ENCODE results near the gene TMEM63C.

Gene TMEM63C, protein sequence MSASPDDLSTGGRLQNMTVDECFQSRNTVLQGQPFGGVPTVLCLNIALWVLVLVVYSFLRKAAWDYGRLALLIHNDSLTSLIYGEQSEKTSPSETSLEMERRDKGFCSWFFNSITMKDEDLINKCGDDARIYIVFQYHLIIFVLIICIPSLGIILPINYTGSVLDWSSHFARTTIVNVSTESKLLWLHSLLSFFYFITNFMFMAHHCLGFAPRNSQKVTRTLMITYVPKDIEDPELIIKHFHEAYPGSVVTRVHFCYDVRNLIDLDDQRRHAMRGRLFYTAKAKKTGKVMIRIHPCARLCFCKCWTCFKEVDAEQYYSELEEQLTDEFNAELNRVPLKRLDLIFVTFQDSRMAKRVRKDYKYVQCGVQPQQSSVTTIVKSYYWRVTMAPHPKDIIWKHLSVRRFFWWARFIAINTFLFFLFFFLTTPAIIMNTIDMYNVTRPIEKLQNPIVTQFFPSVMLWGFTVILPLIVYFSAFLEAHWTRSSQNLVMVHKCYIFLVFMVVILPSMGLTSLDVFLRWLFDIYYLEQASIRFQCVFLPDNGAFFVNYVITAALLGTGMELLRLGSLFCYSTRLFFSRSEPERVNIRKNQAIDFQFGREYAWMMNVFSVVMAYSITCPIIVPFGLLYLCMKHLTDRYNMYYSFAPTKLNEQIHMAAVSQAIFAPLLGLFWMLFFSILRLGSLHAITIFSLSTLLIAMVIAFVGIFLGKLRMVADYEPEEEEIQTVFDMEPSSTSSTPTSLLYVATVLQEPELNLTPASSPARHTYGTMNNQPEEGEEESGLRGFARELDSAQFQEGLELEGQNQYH

DNA sequence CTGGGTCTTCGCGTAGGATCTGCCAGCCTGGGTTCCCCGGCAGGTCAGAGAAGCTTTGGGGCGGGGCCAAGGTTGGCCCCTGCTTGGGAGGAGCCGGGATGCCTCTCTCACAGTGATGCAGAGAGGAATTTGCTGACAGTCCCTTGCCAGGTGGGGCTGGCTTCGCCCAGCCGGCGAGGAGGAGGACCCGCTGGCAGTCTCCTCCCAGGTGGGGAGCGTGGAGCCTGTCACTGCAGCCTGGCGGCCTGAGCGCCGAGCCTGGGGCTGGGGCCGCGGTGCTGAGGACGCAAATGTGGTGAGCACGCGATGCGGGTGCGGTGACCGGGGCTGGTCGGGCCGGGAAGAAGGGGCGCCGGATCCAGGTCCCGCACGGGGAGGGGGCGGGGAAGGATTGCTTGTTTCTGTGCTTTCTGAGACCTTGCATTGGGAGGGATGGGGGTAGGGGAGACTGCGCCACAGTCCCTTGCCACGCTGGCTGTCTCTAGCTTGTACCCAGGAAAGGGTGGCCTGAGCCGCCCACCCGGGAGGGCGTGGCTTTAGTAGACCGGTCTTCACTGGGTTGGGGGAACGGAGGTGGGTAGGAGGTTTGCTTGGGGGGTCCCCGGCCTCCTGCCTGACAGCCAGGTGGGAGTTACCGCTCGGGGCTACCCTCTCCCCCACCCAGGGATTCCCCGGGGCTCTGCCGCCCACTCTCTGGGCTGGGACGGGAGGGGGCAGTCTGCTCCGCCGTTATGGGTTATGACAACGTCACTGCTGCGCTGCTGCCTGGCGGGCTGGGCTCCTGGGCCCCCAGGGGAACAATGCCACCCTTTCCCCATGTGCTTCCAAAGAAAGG, at the start of gene TMEM63C:
Gene TMEM63C, plus strand, starts transcription at position 196 of the 835 bp plus-strand sequence. CDS start 37,016 bp downstream, outside the sequence.
- no peak for DNase-seq (ENCODE audit: low read depth, low spot score)

DNA sequence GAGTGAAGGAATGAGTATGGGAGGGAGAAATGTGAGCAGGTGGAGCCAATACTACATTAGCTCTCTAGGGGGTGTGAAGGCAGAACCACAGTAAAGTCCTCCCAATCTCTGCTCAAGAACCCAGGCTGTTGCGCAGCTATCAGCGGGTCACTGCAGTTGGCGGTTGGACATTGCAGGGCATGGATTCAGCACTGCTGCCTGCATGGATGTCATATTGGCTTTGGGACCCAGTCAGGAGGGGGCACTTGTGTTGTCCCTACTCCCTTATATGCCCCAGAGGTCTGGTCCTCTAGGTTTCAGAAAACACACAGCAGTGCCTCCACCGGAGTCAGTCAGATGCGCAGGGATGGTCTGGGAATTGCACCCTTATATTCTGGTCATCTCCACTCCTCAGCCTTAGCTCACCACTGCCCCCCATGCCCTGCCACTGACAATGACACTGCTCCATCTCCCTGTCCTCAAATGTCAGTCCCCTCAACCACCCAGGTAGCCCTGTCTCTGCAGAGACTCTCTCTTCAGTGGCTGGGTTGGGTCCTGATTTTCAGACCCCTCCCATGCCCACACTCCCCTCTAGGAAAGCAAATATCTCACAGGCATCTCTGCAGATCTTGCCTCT, 49.6 kb upstream of the TMEM63C start:
- no peak for DNase-seq (ENCODE audit: low read depth, low spot score)

DNA sequence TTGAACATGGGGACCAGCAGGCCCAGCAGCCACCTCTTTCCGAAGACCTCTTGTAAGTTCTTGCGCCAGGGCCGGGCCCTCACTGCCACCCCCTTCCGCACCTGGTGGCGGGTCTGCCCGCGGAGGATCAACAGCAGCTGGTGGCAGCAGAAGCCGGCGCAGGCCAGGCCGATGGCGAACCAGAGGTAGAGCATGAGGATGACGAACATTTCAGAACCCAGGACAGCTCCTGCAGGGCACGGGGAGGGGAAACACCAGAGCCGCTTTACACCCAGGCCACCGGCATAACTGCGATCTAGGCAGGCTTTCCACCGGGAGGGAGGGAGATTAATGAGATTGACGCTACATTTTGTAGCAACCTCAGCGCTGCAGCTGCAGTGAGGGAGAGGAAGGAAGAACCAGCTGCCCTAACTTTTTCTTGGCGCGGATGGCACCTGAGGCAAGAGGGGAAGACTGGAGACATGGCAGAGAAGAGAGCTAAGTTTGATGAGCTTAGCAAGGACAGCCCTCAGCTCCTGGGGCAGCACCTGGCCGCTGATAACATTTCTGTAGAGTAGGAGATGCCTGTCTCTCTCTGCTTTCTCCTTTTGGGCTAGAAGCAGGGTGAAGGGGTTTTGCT, 47.8 kb upstream of the TMEM63C start:
- DNase-seq (ENCODE audit: low read depth, low spot score): no peak

DNA sequence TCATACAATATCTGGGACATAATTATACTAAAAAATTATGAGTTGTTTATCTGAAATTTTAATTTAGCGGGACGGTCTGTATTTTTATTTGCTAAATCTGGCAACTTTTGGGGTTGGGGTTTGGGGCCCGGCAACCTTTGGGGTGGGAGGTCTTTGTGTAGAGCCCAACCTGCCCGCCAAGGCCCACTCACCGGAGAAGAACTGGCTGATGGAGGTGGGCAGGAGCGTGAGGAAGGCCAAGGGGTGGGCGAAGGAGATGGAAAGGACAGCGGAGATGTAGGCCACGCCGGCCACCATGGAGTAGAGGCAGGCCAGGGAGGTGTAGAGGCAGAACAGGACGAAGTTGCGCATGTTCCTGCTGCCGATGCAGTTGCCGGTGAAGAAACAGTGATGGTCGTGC, 42.6 kb upstream of the TMEM63C start:
- DNase-seq (ENCODE audit: low read depth, low spot score): no peak

DNA sequence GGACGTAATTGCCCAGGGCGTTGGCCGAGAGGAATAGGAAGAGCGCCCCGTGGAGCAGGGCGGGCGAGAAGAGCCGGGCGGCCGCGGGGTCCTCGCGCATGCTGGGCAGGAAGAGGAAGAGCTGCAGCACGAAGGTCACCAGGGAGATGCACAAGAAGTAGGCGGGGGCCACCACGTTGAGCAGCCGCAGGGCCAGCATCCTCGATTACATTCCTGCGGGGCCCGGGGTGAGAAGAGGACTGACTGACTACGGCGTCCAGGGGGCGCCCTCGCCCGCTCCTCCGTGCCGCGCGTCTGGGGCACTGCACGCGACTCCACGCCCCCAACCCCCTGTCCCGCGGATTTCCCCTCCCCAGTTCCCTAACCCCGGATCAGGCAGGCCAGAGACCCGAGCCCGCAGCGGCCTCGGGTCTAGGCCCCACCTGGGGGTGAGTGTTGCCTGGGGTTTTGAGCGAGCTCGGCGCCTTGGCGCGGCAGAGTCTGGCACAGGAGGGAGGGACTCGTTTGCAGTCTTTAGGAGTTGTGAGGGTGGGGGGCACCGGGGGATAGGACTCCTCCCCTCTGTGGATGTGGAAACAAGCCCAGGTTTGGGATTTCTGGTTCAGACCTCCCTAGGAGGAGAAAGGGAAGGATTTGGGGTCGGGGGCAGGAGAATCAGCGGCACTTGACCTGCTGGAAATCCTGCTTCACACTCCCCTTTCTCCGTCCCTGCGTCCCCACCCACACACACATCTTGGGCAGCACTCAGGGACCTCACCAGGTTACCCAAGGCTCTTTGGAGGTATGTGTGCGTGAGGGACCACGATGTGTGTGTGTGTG, 41.8 kb upstream of the TMEM63C start:
- no peak for DNase-seq (ENCODE audit: low read depth, low spot score)

DNA sequence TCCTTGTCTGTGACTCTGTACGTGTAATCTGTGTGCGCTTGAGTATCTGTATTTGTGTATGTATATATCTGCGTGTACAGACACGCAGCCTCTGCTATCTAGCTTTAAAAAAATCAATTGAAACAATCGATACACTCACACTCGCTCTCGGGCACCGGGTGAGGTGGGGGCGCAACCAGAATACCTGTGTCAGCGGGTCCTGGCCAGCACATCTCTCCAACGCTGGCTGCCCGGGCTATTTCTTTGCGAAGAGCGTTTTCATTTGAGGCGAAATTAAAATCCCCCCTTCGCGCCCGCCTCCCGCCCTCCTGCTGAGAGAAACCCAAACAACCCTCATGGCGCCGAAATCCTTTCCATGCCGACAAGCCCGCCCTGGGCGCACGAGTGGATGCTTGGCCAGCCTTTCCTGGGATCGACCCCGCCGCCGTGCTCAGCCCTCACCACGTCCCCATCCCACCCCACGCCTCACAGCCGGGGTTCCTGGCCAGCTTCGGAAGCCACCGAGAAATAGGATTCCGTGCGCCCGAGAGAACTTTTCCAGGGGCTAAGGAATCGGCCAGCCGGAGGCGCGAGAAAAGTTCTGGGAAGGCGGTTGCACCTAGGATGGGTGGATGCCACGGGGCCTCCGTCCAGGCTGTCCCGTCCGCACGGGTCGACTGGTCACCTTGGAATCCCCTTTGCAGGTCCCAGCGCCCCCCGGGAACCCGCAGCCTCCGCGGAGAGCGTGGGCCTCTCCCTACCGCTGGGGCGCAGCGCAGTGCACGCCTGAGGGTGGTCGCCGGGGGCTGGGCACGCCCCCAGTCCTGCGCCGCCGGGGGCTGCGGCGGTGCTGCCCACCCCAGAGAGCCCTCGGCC, 41.0 kb upstream of the TMEM63C start:
- DNase-seq (ENCODE audit: low read depth, low spot score): no peak

DNA sequence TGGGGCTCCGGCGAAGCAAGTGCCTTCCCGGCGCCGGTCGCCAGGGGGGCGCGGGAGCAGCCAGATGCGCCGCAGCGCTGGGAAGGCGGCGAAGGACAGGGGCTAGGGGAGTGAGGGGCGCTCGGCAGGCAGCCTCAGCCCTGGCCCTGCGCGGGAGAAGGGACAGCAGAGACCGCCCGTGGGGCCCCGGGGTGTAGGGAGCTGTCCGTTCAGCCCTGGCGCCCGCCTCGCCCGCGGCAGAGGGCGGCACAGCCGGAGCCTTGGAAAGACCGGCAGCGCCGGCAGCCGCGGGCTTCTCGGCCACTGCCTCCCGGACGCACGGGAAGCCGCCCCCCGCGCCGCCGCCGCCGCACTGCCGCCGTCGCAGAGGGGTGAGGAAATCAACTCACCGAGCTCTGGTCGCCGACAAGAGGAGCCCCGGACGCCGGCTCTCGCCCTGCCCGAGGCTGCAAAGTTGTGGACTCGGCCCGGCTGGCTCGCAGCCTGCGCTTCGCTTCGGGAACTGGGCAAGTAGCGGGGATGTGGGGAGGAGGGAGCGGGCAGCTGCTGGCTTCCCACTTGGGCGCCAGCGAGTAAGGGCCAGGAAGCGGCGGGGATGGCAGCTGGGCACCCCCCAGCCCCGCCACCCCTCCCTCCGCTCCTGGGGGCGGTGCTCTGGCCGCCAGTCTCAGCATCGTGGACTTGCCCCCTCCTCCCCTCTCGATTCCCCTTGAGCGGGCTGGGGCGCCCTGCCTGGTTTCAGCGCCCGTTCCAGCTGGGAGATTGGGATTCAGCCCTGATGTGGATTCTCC, 40.2 kb upstream of the TMEM63C start, which contains the start of gene ZDHHC22:
Gene ZDHHC22, minus strand, starts transcription at position 578 of the 791 bp plus-strand sequence. CDS start 2,053 bp downstream, outside the sequence.
- DNase-seq (ENCODE audit: low read depth, low spot score): no peak

DNA sequence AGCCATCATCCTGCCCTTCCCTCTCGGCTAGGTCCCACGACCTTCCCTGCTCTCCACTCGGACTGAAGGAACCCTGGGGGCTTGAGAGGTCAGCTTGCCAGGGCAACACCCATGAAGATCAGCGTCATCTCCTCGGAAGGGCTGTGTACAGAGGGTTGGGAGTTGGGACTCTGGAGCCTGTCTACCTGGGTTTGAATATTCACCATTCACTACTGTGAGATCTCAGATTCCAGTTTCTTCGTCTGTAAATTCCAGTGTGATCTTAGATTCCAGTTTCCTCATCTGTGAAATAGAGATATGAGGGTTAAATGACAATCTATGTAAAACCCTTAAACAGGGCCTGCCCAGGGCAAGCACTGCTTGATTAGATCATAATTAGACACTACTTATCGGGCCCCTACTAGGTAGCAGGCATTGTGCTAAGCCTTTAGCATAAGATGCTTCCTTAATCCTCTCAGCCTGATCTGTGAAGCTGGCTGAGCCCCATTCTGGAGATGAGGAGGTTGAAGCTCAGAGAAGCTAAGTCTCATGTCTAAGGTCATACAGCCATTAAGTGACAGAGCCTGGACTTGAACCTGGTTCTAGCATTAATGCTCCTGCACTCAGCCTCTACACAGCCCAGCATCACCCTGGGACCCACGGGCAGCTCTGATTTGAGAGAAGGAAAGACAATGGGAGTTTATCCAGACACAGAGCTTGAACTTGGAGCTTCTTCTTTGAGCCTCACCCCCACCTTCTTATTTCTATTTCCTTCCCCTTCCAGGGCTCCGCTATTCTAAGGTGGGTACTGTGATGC, 39.4 kb upstream of the TMEM63C start:
- DNase-seq (ENCODE audit: low read depth, low spot score): no peak

DNA sequence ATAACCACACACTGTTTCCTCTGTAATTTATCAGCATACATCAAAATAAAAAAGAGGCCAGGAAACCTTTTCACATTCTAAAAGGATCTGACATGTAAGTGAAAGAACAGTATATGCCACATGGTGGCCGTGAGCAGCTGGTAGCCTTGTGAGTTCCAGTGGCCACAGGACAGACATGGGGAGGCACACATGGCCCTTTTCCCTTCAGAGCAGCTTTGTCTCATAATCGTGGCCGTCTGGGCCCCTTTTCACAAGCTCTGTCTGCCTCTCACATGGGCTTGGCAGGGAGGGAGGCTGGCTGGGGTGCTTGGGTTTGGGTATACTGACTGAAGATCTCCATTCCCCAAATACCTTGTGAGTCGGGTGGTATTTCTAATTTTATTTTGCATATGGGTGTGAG, 38.5 kb upstream of the TMEM63C start:
- DNase-seq (ENCODE audit: low read depth, low spot score): no peak

DNA sequence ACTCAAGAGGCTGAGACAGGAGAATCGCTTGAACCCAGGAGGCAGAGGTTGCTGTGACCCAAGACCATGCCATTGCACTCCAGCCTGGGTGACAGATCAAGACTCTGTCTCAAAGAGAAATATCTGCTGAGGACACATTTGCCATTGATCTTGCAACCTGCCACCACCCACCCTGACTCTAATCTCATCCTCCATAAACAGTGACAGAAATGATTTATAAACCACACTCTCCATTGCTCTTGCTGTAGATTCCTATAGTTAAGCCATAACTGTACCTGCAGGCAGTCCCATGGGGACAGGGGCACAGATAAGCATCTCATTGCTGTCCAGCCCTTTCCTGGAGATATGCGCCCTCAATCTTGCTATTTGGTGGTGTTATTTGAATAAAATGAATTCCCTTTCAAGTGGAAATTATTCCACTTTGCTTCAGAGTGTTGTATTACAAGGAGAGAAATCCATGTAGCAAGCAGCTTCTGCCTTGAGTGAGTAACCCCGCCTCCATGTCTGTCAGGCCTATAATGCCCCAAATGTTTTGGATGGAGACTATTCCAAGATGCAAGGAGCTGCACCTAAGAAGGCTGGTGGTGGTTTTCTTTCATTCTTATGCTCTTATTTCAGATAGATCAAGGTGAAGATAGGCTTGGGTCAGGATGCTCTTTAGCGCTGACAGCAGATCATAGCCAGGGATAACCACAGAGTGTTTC, 37.0 kb upstream of the TMEM63C start:
- no peak for DNase-seq (ENCODE audit: low read depth, low spot score)

DNA sequence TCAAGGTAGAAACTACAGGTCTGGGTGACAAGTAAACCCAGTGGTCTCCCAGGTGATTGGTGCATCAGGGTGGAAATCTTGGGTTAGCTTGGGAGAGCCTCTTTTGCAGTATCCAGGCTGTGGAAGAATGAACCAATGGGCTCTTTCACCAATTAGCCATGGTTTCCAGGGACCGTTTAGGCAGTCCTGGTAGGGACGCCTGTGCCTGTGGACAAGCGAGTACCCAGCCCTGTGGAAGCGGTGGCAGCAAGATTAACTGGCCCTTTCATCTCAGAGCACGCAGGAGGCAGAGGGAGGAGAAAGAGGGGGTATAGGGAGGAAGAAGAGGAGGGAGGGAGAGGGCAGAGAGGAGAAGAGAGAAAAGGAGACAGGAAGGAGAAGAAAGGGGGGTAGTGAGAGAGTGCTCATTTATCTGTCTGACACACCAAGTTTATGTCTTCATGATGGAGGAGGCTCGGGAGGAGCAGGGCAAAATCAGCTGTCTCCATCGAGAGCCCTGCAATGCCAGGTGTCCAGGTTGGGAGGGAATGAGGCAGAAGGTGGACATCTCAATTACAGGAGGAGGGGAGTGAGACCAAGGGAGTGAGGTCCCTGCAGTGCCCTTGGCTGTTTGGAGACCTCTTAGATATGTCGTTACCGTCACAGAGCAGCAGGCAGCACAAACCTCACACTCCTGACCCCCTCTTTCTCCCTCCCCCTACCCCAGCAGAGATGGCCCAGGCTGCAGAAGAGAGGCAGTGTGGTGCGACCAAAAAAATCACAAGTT, 35.4 kb upstream of the TMEM63C start:
- DNase-seq (ENCODE audit: low read depth, low spot score): no peak

DNA sequence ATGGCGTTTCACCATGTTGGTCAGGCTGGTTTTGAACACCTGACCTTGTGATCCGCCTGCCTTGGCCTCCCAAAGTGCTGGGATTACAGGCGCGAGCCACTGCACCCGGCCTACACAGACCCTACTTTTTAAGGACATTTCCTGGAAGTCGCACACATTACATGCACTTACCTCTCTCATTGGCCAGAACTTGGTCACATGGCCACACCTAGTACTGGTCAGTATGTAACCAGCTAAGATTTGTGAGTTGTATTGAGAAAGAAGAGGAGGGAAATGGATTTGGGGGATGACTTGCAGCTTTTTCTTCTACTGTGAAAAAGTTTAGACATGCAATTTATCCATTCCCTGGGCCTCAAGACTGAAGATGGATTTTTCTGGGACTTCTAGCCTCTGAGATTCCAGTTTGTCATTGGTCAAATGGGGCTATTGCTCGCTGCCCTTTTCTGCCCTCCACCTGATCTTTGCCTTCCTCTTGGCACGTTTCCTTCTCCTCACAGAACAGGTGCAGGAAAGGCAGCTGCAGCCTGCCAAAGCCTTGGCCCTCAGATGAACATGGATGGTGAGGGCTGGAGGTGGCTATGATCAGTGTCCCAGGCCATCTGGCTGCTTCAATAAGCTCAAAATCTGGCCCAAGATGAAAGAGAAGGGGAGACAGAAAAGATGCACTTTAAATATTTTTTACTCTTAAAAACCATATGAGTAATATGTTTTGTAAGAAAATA, 32.9 kb upstream of the TMEM63C start:
- no peak for DNase-seq (ENCODE audit: low read depth, low spot score)

DNA sequence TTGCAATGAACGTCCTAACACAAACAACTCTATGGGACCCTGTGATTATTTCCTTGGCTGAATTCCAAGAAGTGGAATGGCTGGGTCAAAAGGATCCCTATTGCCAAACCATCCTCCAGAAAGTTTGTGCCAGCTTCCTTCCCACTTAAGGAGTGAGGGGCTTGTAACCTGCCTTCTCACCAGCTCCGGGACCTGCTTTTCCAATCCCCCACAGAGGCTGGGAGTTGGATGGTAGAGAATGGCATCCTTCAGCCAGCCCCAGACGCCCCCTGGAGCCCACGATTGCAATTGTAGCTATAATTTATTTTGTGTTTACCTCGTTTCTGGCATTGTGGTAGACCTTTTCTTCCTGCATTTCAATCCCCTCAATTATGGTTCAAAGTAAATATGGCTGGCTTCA, 30.4 kb upstream of the TMEM63C start:
- DNase-seq (ENCODE audit: low read depth, low spot score): no peak

DNA sequence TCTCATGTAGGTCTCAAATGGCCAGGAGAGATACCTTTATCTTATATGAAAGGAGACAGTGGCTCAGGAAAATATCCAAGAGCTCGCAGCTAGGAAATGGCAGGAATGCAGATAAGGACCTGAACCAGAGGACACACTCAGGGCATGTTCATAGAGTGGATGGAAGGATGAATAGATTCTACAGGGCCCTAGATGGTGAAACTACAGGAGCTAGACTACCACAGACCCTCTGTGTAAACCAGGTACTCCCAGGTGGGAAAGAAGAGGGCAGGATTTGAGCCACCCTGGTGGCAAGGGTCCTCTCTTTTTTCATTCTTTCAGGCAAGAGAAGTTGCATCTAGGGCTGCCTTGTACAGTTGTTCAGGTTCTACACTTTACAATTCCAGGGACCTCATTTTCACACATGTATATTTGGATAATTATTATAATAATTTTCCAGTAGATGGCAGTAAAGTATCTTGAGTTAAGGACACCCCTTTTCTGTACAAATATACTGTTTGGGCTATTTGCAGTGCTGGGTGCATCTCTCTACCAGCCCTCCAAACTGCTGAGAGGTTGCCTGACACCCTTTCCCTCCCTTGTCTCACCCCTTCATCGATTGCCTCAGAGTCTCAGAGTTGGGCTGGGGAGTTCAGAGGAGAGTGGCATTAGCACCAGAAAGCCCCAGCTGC, 29.5 kb upstream of the TMEM63C start:
- DNase-seq (ENCODE audit: low read depth, low spot score): no peak

DNA sequence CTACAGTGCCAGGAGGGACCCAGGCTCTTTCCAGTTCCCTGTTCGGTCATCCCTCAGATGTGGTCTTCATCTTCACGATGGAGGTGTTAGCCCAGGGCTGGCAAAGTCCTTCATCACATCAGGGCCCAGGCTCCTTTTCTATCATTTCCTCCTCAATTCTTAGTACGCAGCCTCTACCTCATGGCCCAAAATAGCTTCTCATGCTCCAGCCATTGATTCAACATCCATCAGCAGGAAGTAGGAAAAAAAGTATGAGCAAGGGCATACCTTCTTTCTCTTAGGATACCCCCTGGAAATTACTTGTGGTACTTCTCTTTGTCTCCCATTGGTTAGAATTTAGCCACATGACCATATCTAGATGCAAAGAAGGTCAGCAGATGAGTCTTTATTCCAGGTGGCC, 27.8 kb upstream of the TMEM63C start:
- DNase-seq (ENCODE audit: low read depth, low spot score): no peak
